ENCODE results near the gene CELF2.

GRCh38 chr10:11134411-11134810, 116.7 kb downstream of the CELF2 start:
- TF ChIP-seq CTCF (IDR thresholded peaks at IDR 0.05; ENCODE audit: insufficient read depth, low read length, poor library complexity, severe bottlenecking), result no peak
- TF ChIP-seq EZH2phosphoT487 (conservative IDR thresholded peaks at IDR 0.05; ENCODE audit: low read length), result no peak

Data from SU-DHL-6 (cell line).